HUDEP-2 (cell line): ENCODE data around the gene ACSS2.

Source experiments
- DNase-seq, 76 experiments: peaks; one replicate each; lab custom pipeline; 2025; ENCODE audit not compliant: unreplicated experiment in 76 of 76; lab: John Stamatoyannopoulos, UW

The ACSS2 gene

DNA sequence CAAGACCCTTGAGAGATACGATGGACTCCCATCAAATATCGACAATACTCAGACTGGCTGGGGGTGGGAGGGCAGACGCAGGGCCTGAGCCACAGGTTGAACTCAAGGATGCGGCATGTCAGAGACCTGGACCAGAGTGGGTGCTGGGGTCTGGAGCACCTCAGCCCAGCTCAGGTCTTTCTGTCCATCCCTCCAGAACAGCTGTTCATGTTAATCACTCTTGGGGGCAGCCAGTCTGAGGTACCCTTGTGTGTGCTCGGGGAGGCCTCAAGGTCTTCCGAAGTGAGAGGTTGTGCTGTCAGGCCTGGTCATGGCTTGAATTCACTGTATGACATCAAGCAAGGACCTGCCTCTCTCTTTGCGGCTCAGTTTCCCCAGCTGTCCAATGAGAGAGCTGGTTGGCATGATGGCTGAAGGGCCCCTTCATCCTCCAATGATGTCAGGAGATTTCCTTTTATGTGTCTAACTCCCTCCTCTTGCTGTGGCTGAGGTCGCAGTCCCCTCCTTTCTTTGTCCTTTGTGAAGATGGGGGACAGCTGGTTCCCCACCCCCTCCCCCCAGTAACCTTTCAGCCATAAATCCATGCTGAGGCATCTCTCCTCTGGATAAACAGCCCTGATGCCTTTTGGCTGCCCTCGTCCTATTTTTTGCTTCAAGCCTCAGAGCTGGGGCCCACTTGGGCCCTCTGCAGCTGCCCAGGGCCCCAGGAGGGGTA lies 94.6 kb downstream of the ACSS2 start:
- no peak for DNase-seq

DNA sequence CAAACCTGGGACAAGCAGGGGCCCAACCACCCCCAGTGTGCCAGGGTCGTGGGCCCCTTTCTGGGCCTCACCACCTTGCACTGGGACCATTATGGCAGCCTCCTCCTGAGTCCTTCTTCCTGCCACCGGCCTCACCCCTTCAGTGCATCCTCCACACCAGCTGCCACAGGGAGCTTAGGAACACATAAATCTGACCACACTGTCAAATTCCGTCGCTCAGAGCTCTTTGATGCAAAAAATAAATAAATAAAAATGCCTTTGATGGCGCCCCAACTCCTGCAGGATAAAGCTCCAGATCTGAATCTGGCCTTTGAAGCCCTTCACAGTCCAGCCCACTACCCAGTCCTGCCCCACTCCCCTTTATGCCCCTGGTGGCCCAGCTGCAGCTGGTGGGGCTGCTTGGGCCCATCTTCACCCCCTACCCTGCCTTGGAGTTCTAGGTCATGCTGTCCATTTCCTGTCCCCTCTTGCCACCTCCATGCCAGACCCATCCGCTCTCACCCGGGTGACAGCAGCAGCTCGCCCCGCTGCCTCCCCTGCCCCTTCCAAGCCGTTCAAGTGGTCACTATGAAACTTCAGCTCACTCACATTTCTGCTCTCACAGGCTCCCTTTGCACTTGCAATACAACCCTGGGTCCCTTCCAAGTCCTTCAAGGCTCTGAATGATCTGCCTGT lies 95.3 kb downstream of the ACSS2 start:
- no peak for DNase-seq

DNA sequence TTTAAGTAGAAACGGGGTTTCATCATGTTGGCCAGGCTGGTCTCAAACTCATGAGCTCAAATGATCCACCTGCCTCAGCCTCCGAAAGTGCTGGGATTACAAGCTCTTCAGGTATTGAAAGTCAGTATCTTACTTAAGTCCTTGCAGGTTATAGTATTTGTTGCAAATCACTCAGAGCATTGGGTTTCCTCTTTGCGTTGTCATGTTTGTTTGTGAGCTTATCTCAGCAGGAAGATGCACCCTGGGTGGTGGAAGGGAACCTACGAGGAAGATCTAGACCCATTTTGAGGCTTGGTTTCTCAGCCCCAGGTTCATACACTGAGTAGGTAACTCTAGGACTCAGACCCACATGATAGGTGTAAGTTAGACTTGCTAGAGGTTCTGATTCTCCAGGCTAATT lies 97.8 kb downstream of the ACSS2 start:
- DNase-seq = no peak

DNA sequence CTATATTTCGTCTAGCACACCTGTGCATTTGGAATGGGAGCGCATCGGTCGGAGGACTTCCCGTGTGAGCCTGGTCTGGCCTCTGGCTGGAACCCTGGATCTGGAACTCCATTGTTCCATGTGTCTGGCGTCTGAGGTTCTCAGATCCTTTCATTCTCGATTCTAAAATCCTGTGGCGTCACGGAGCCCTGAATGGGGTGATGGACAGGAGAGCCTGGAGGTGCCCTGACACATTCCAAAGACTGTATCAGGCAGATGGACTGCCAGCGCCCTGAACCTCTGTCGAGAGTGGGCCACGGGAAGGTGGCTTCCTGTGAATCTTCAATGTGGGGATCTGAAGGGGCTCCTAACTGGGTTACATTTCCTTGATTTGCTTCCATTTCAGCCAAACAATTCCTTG lies 99.9 kb downstream of the ACSS2 start:
- no peak for DNase-seq
